Epidermal melanocyte (primary cell): Measurements from ENCODE around the gene PKD1L1.
"Not testable (repeated sequence)": the region's sequence is repeated elsewhere in the genome, so short reads cannot be mapped to it uniquely, and the experiment has no call there.

ENCODE experiments used
- DNase-seq: peaks from one replicate; pipeline ENCODE4 v3.0.0; 2011; ENCODE audit warnings: low spot score; ENCODE audit not compliant: insufficient read length

Gene PKD1L1

GRCh38 chr7:47795126-47795525 lies 153.1 kb downstream of the PKD1L1 start:
- DNase-seq, result not testable (repeated sequence)

- DNase-seq, result no peak
Observed at GRCh38 chr7:47794016-47794415, 154.2 kb downstream of the PKD1L1 start.

- DNase-seq, result not testable (repeated sequence)
Observed at GRCh38 chr7:47793186-47793585, 155.1 kb downstream of the PKD1L1 start.

GRCh38 chr7:47792521-47793121 lies 155.6 kb downstream of the PKD1L1 start:
- DNase-seq, result no peak

GRCh38 chr7:47791682-47792081 lies 156.6 kb downstream of the PKD1L1 start:
- no peak for DNase-seq

GRCh38 chr7:47788083-47788482 lies 160.2 kb downstream of the PKD1L1 start:
- DNase-seq, result no peak

- DNase-seq, result no peak
Observed at GRCh38 chr7:47787249-47788069, 160.8 kb downstream of the PKD1L1 start.

GRCh38 chr7:47786557-47787248 lies 161.6 kb downstream of the PKD1L1 start:
- no peak for DNase-seq

GRCh38 chr7:47785923-47786556 lies 162.2 kb downstream of the PKD1L1 start:
- no peak for DNase-seq

GRCh38 chr7:47783456-47784223 lies 164.6 kb downstream of the PKD1L1 start:
- DNase-seq, result no peak

- no peak for DNase-seq
Observed at GRCh38 chr7:47782792-47783191, 165.5 kb downstream of the PKD1L1 start.

- DNase-seq, result no peak
Observed at GRCh38 chr7:47782022-47782421, 166.2 kb downstream of the PKD1L1 start.

GRCh38 chr7:47780555-47780954 lies 167.7 kb downstream of the PKD1L1 start:
- DNase-seq, result no peak

GRCh38 chr7:47779341-47779771 lies 168.9 kb downstream of the PKD1L1 start:
- DNase-seq, result no peak

- no peak for DNase-seq
Observed at GRCh38 chr7:47778153-47778661, 170.1 kb downstream of the PKD1L1 start.

GRCh38 chr7:47777531-47778152 lies 170.6 kb downstream of the PKD1L1 start:
- DNase-seq, result no peak

GRCh38 chr7:47776335-47776734 lies 171.9 kb downstream of the PKD1L1 start:
- DNase-seq, result no peak

GRCh38 chr7:47775238-47775637 lies 173.0 kb downstream of the PKD1L1 start:
- no peak for DNase-seq

- DNase-seq, result no peak
Observed at GRCh38 chr7:47772492-47772891, 175.8 kb downstream of the PKD1L1 start.

- no peak for DNase-seq
Observed at GRCh38 chr7:47771990-47772360, 176.3 kb downstream of the PKD1L1 start.
